Vagina (tissue), 2 donors: ENCODE data around the gene HUS1. TPM values are rescaled to one million over a fixed set of nuclear protein-coding genes. Genes with fewer than 3 reads are reported as not detected.
"Not testable (repeated sequence)": the region's sequence is repeated elsewhere in the genome, so short reads cannot be mapped to it uniquely, and the experiment has no call there.

Experiments used
- DNase-seq, 2 donors: peaks; one replicate each; pipeline ENCODE4 v3.0.0-alpha.2; 2017; ENCODE audit errors: extremely low spot score in 2 of 2
- H3K27ac ChIP-seq: fragments of 200-600 bp; sonication (generic); one replicate; pipeline ENCODE4 v1.5.1; 2019
- H3K27me3 ChIP-seq: fragments of 200-600 bp; sonication (generic); one replicate; pipeline ENCODE4 v1.5.1; 2019
- H3K36me3 ChIP-seq, 2 donors: fragments of 200-600 bp; sonication (generic); one replicate each; pipeline ENCODE4 v1.5.1; 2017 to 2019
- H3K4me1 ChIP-seq: fragments of 200-600 bp; sonication (generic); one replicate; pipeline ENCODE4 v1.5.1; 2019
- H3K4me3 ChIP-seq, 2 donors: fragments of 200-600 bp; sonication (generic); 1 replicate in 1 of 2; 2 replicates in 1 of 2; pipeline ENCODE4 v1.5.1; 2016 to 2019
- H3K9me3 ChIP-seq: fragments of 200-600 bp; sonication (generic); one replicate; pipeline ENCODE4 v1.5.1; 2019
- CTCF ChIP-seq, 3 experiments: fragments of 450-650 bp in 2 of 3; fragments of 200-600 bp in 1 of 3; sonication (generic) in 1 of 3; IDR thresholded peaks; one replicate each; pipeline ENCODE4 v1.5.1; 2017 to 2019; ENCODE audit warnings: antibody characterized with exemption in 3 of 3, mild to moderate bottlenecking in 2 of 3, moderate library complexity in 2 of 3
- POLR2A ChIP-seq, 2 donors: fragments of 450-650 bp; IDR thresholded peaks; one replicate each; pipeline ENCODE4 v1.6.1; 2017; ENCODE audit warnings: antibody characterized with exemption in 2 of 2, mild to moderate bottlenecking in 2 of 2, moderate library complexity in 2 of 2
- POLR2AphosphoS5 ChIP-seq, 2 donors: sonication (generic); formaldehyde crosslinking; IDR thresholded peaks; one replicate each; pipeline ENCODE4 v1.9.0; 2017; ENCODE audit warnings: antibody characterized with exemption in 2 of 2, mild to moderate bottlenecking in 2 of 2, low read depth in 1 of 2; ENCODE audit not compliant: insufficient read depth in 1 of 2
- intact Hi-C: fragments of 100-400 bp; cut with DNase I; formaldehyde crosslinking; loops from one replicate; pipeline ENCODE4 v1.15.1; 2023
- total RNA-seq: library from RNA; depleted of rRNA; stranded (reverse); fragments of >200 nt; gene quantifications from one replicate; pipeline ENCODE4 v1.2.3, GENCODE V29; 2016

The HUS1 gene
- total RNA-seq, 1 donor from 2014 or later = 28.5 TPM

- Histone ChIP-seq H3K27ac (no peak overlapping the region), H3K36me3 (no peaks in the 10 kb centered on the region), H3K4me1 (peaks cover 7% of the 10 kb centered on the region), H3K4me3 (no peak overlapping the region), H3K27me3 (no peaks in the 10 kb centered on the region), H3K9me3 (no peaks in the 10 kb centered on the region)
- TF ChIP-seq CTCF (IDR thresholded peaks at IDR 0.05) = no peak
- no peak for TF ChIP-seq POLR2A (IDR thresholded peaks at IDR 0.05)
- TF ChIP-seq POLR2AphosphoS5 (IDR thresholded peaks at IDR 0.05; ENCODE audit: insufficient read depth in 1 of 2, low read depth in 1 of 2) = no peak
- DNase-seq = peak; percentile 31 to 49
- intact Hi-C loops = loop anchor here (5.0 kb wide), 1 partner anchor 161 kb away; no protein-coding TSS in a partner anchor
Measured at GRCh38 chr7:47946581-47947354, 32.6 kb downstream of the HUS1 start.

- Histone ChIP-seq H3K27me3 (no peaks in the 10 kb centered on the region), H3K36me3 (no peaks in the 10 kb centered on the region), H3K4me1 (peaks cover 11% of the 10 kb centered on the region), H3K9me3 (no peaks in the 10 kb centered on the region), H3K27ac (no peak overlapping the region), H3K4me3 (no peak overlapping the region)
- intact Hi-C loops = loop anchor here (5.0 kb wide), 1 partner anchor 162 kb away; no protein-coding TSS in a partner anchor
- TF ChIP-seq POLR2AphosphoS5 (IDR thresholded peaks at IDR 0.05; ENCODE audit: insufficient read depth in 1 of 2, low read depth in 1 of 2) (no peak), CTCF (IDR thresholded peaks at IDR 0.05) (peak; percentile 53 to 81 (median 80))
- DNase-seq = peak; percentile 25 to 74
Measured at GRCh38 chr7:47945261-47946015, 34.0 kb downstream of the HUS1 start.

- H3K4me1 ChIP-seq = peaks cover 5% of the 10 kb centered on the region
- no peak overlapping the region for H3K4me3 ChIP-seq
- no peaks in the 10 kb centered on the region for H3K36me3 ChIP-seq
- no peak for TF ChIP-seq POLR2A (IDR thresholded peaks at IDR 0.05)
- TF ChIP-seq CTCF (IDR thresholded peaks at IDR 0.05) = peak in 1 of 3 experiments; percentile 11
- TF ChIP-seq POLR2AphosphoS5 (IDR thresholded peaks at IDR 0.05; ENCODE audit: insufficient read depth in 1 of 2, low read depth in 1 of 2) = no peak
- DNase-seq = peak; percentile 84
- no peaks in the 10 kb centered on the region for H3K9me3 ChIP-seq
- intact Hi-C loops = loop anchor here (5.0 kb wide), 1 partner anchor 163 kb away; no protein-coding TSS in a partner anchor
- no peaks in the 10 kb centered on the region for H3K27me3 ChIP-seq
- no peak overlapping the region for H3K27ac ChIP-seq
Measured at GRCh38 chr7:47944536-47945260, 34.7 kb downstream of the HUS1 start.

- Histone ChIP-seq H3K4me3 (no peak overlapping the region), H3K27ac (no peak overlapping the region), H3K9me3 (no peaks in the 10 kb centered on the region), H3K36me3 (no peaks in the 10 kb centered on the region), H3K27me3 (no peaks in the 10 kb centered on the region), H3K4me1 (peaks cover 5% of the 10 kb centered on the region)
- TF ChIP-seq POLR2A (IDR thresholded peaks at IDR 0.05) (no peak), POLR2AphosphoS5 (IDR thresholded peaks at IDR 0.05; ENCODE audit: insufficient read depth in 1 of 2, low read depth in 1 of 2) (no peak), CTCF (IDR thresholded peaks at IDR 0.05) (no peak)
- peak; percentile 58 to 76 for DNase-seq
- intact Hi-C loops = no loop called here
Measured at GRCh38 chr7:47943676-47944474, 35.5 kb downstream of the HUS1 start.

- DNase-seq = peak in 1 of 2 donors; percentile 42
- H3K27ac ChIP-seq, H3K4me3 ChIP-seq, H3K36me3 ChIP-seq, H3K4me1 ChIP-seq, H3K27me3 ChIP-seq, intact Hi-C loops, H3K9me3 ChIP-seq: not testable (repeated sequence)
Measured at GRCh38 chr7:47942651-47943050, 36.8 kb downstream of the HUS1 start.
